HepG2 (cell line): ENCODE results near the gene ROM1. TPM values are rescaled to one million over a fixed set of nuclear protein-coding genes. Genes with fewer than 3 reads are reported as not detected.

Source experiments
- CAMTA2 ChIP-seq: sonication (generic); formaldehyde crosslinking; IDR thresholded peaks from 2 replicates; pipeline ENCODE4 v1.4.0; 2020; ENCODE audit warnings: mild to moderate bottlenecking, missing genetic modification reagents, borderline replicate concordance
- CCDC6 ChIP-seq: sonication (generic); formaldehyde crosslinking; IDR thresholded peaks from 2 replicates; pipeline ENCODE4 v1.8.1; 2022; ENCODE audit warnings: mild to moderate bottlenecking, missing genetic modification reagents, moderate library complexity
- CEBPB ChIP-seq: IDR thresholded peaks from 2 replicates; pipeline ENCODE4 v1.6.1; 2011; ENCODE audit warnings: low read depth, low read length, improper control_type of control experiment, borderline replicate concordance
- DR1 ChIP-seq: sonication (generic); formaldehyde crosslinking; IDR thresholded peaks from 2 replicates; pipeline ENCODE4 v1.8.0; 2021; ENCODE audit warnings: mild to moderate bottlenecking, missing genetic modification reagents, inconsistent platforms
- EP300 ChIP-seq, 3 experiments: sonication (generic) in 1 of 3; formaldehyde crosslinking in 1 of 3; IDR thresholded peaks; 2 replicates each; pipeline versions ENCODE4 v1.5.1 to v1.6.1; 2011 to 2020; ENCODE audit warnings: low read depth in 2 of 3, low read length in 2 of 3, borderline replicate concordance in 1 of 3, improper control_type of control experiment in 1 of 3, mild to moderate bottlenecking in 1 of 3, missing genetic modification reagents in 1 of 3, moderate library complexity in 1 of 3
- HES4 ChIP-seq: sonication (generic); formaldehyde crosslinking; IDR thresholded peaks from 2 replicates; pipeline ENCODE4 v1.9.0; 2021; ENCODE audit warnings: mild to moderate bottlenecking, missing genetic modification reagents, borderline replicate concordance
- HNF1A ChIP-seq, 2 experiments: sonication (generic) in 1 of 2; formaldehyde crosslinking in 1 of 2; IDR thresholded peaks; 2 replicates each; pipeline versions ENCODE4 v1.4.0 to v1.6.1; 2016 to 2020; ENCODE audit warnings: borderline replicate concordance in 1 of 2, low read depth in 1 of 2, mild to moderate bottlenecking in 1 of 2, missing genetic modification reagents in 1 of 2
- HOXD1 ChIP-seq: sonication (generic); formaldehyde crosslinking; IDR thresholded peaks from 2 replicates; pipeline ENCODE4 v1.5.0; 2020; ENCODE audit warnings: missing genetic modification reagents
- MAZ ChIP-seq, 2 experiments: sonication (generic) in 1 of 2; formaldehyde crosslinking in 1 of 2; IDR thresholded peaks; 2 replicates each; pipeline versions ENCODE4 v1.5.0 to v1.6.1; 2012 to 2020; ENCODE audit warnings: low read depth in 2 of 2, mild to moderate bottlenecking in 2 of 2, borderline replicate concordance in 1 of 2, improper control_type of control experiment in 1 of 2, low read length in 1 of 2, missing genetic modification reagents in 1 of 2, moderate library complexity in 1 of 2
- MEF2D ChIP-seq: sonication (generic); formaldehyde crosslinking; IDR thresholded peaks from 2 replicates; pipeline ENCODE4 v1.5.1; 2020; ENCODE audit warnings: mild to moderate bottlenecking, missing genetic modification reagents
- MLX ChIP-seq: IDR thresholded peaks from 2 replicates; pipeline ENCODE4 v1.6.1; 2016
- SAP130 ChIP-seq: IDR thresholded peaks from 2 replicates; pipeline ENCODE4 v1.6.1; 2016; ENCODE audit warnings: low read depth
- SIX1 ChIP-seq: sonication (generic); formaldehyde crosslinking; IDR thresholded peaks from 2 replicates; pipeline ENCODE4 v1.4.0; 2020; ENCODE audit warnings: missing genetic modification reagents, borderline replicate concordance
- TARDBP ChIP-seq: sonication (generic); formaldehyde crosslinking; IDR thresholded peaks from 2 replicates; pipeline ENCODE4 v1.8.0; 2022; ENCODE audit warnings: mild to moderate bottlenecking, missing genetic modification reagents
- TBL1XR1 ChIP-seq: fragments of 150-350 bp; IDR thresholded peaks from 2 replicates; pipeline ENCODE4 v1.6.1; 2014; ENCODE audit warnings: borderline replicate concordance, low read length; ENCODE audit not compliant: partially characterized antibody
- ZBTB38 ChIP-seq: sonication (generic); formaldehyde crosslinking; IDR thresholded peaks from 2 replicates; pipeline ENCODE4 v1.5.1; 2020; ENCODE audit warnings: mild to moderate bottlenecking, missing genetic modification reagents
- ZC3H13 ChIP-seq: sonication (generic); formaldehyde crosslinking; IDR thresholded peaks from 2 replicates; pipeline ENCODE4 v1.8.1; 2023; ENCODE audit warnings: mild to moderate bottlenecking, missing genetic modification reagents, moderate library complexity
- ZFP82 ChIP-seq: sonication (generic); formaldehyde crosslinking; IDR thresholded peaks from 2 replicates; pipeline ENCODE4 v1.5.1; 2020; ENCODE audit warnings: mild to moderate bottlenecking, missing genetic modification reagents, borderline replicate concordance
- ZNF275 ChIP-seq: sonication (generic); formaldehyde crosslinking; IDR thresholded peaks from 2 replicates; pipeline ENCODE4 v1.8.0; 2022; ENCODE audit warnings: missing genetic modification reagents, mild to moderate bottlenecking, inconsistent platforms, borderline replicate concordance
- ZNF550 ChIP-seq: sonication (generic); formaldehyde crosslinking; IDR thresholded peaks from 2 replicates; pipeline ENCODE4 v1.4.0; 2020; ENCODE audit warnings: mild to moderate bottlenecking, missing genetic modification reagents, borderline replicate concordance
- ZNF563 ChIP-seq: sonication (generic); formaldehyde crosslinking; IDR thresholded peaks from 2 replicates; pipeline ENCODE4 v1.8.0; 2022; ENCODE audit warnings: mild to moderate bottlenecking, moderate library complexity, missing genetic modification reagents
- ZNF724P ChIP-seq: sonication (generic); formaldehyde crosslinking; IDR thresholded peaks from 2 replicates; pipeline ENCODE4 v1.8.0; 2022; ENCODE audit warnings: missing genetic modification reagents, borderline replicate concordance
- polyA plus RNA-seq, 8 experiments: library from polyadenylated mRNA; depleted of rRNA in 3 of 8; stranded (reverse) in 7 of 8; unstranded in 1 of 8; fragments of >200 nt; fragmentation: Illumina TruSeq in 4 of 8; extraction: Trizol in 4 of 8; gene quantifications; 2 replicates each; pipeline versions ENCODE4 v1.2.1 to v1.2.3, GENCODE V29; 2011 to 2016; ENCODE audit warnings: low read depth in 4 of 8, missing spikeins in 1 of 8, mixed read lengths in 1 of 8; ENCODE audit not compliant: insufficient read depth in 1 of 8
- total RNA-seq, 5 experiments: library from RNA; depleted of rRNA; stranded (reverse); fragments of >200 nt; fragmentation: Illumina TruSeq; extraction: Trizol; gene quantifications; 2 replicates each; pipeline ENCODE4 v1.2.3, GENCODE V29; 2016; ENCODE audit warnings: low read depth in 1 of 5

The ROM1 gene
- total and polyA plus RNA-seq, 2 of the 13 experiments (the other 11 are each of a cell fraction or from before 2014, with no cell fraction given): 1.2 to 2.4 TPM

- TF ChIP-seq SAP130 (CRISPR knock-in tag): peak; percentile 79
- peak; percentile 62; the same call in 1 of the 2 replicates for TF ChIP-seq ZNF550
- no peak for TF ChIP-seq CEBPB
- TF ChIP-seq TARDBP (CRISPR knock-in tag): no peak
- no peak for TF ChIP-seq HOXD1 (CRISPR knock-in tag)
- peak; percentile 90 for TF ChIP-seq ZNF563
- TF ChIP-seq EP300 (IDR thresholded peaks at IDR 0.05; ENCODE audit: low read depth in 2 of 2, low read length in 2 of 2): no peak
- no peak for TF ChIP-seq EP300 (CRISPR knock-in tag; IDR thresholded peaks at IDR 0.05; ENCODE audit: borderline replicate concordance)
- peak; percentile 81; the same call in 1 of the 2 replicates for TF ChIP-seq ZBTB38 (CRISPR knock-in tag)
- no peak for TF ChIP-seq ZNF275 (CRISPR knock-in tag)
- no peak for TF ChIP-seq MEF2D
- TF ChIP-seq MAZ (IDR thresholded peaks at IDR 0.05; ENCODE audit: borderline replicate concordance, low read depth, low read length): peak; percentile 61; the same call in 1 of the 2 replicates
- peak; percentile 75; the same call in 1 of the 2 replicates for TF ChIP-seq MAZ (CRISPR knock-in tag; IDR thresholded peaks at IDR 0.05; ENCODE audit: low read depth)
- TF ChIP-seq CCDC6 (CRISPR knock-in tag): no peak
- no peak for TF ChIP-seq CAMTA2 (CRISPR knock-in tag)
- no peak for TF ChIP-seq DR1
- TF ChIP-seq MLX (CRISPR knock-in tag): no peak
- no peak for TF ChIP-seq HNF1A (IDR thresholded peaks at IDR 0.05; ENCODE audit: low read depth)
- no peak for TF ChIP-seq HNF1A (CRISPR knock-in tag; IDR thresholded peaks at IDR 0.05; ENCODE audit: borderline replicate concordance)
- peak; percentile 49 for TF ChIP-seq TBL1XR1
- peak; percentile 84; the same call in 1 of the 2 replicates for TF ChIP-seq HES4 (CRISPR knock-in tag)
- TF ChIP-seq SIX1 (CRISPR knock-in tag): no peak
- TF ChIP-seq ZFP82 (CRISPR knock-in tag): peak; percentile 85; the same call in 1 of the 2 replicates
- TF ChIP-seq ZNF724P: no peak
- TF ChIP-seq ZC3H13 (CRISPR knock-in tag): peak; percentile 81; the same call in 1 of the 2 replicates
Observed at GRCh38 chr11:62601372-62602140, 11.5 kb upstream of the ROM1 start, which contains the start of gene MTA2 (continued).
